ENCODE data around the gene SMOC2. TPM values are rescaled to one million over a fixed set of nuclear protein-coding genes. Genes with fewer than 3 reads are reported as not detected.

The SMOC2 gene
- total RNA-seq, 1 experiment from 2014 or later, result 0.42 TPM

- Histone ChIP-seq H3K4me2 (ENCODE audit: low read length) (no peak overlapping the region), H3K27ac (ENCODE audit: low read depth, low read length) (no peak overlapping the region), H3K9me3 (ENCODE audit: control insufficient read depth in 1 of 2, insufficient read depth in 1 of 2, low read depth in 1 of 2, low read length in 2 of 2) (no peaks in the 10 kb centered on the region), H3K4me1 (ENCODE audit: control insufficient read depth in 1 of 2, insufficient read depth in 2 of 2, low read length in 2 of 2) (no peaks in the 10 kb centered on the region), H3K4me3 (replicated peaks in 1 of 2; ENCODE audit: low read depth in 1 of 2, low read length in 2 of 2) (no peak overlapping the region), H3K9me2 (ENCODE audit: insufficient read depth) (no peaks in the 10 kb centered on the region), H3K9ac (ENCODE audit: low read length) (no peak overlapping the region), H4K20me1 (ENCODE audit: insufficient read depth) (no peaks in the 10 kb centered on the region), H3K36me3 (ENCODE audit: control insufficient read depth in 1 of 2, insufficient read depth in 2 of 2, low read length in 2 of 2) (no peaks in the 10 kb centered on the region), H3K27me3 (ENCODE audit: insufficient read depth, low read length) (no peaks in the 10 kb centered on the region), H3K79me2 (ENCODE audit: insufficient read depth, low read length) (no peaks in the 10 kb centered on the region), H2AFZ (ENCODE audit: low read depth, low read length, poor library complexity, severe bottlenecking) (no peak overlapping the region)
- ATAC-seq (no peak), DNase-seq (ENCODE audit: low read depth, low spot score) (no peak)
- no TSS peak for BruUV-seq (replicated peaks)
- POLR2A ChIA-PET, result no interaction called here
- RAD21 ChIA-PET (ENCODE audit: low non-redundant PET in 1 of 2, low total read pairs in 2 of 2, uncharacterized antibody in 2 of 2, unreplicated experiment in 2 of 2), result no interaction called here
- TF ChIP-seq SP1 (IDR thresholded peaks at IDR 0.05; ENCODE audit: low read depth) (no peak), POLR2AphosphoS5 (IDR thresholded peaks at IDR 0.05; ENCODE audit: low read depth, low read length) (no peak), POLR2A (IDR thresholded peaks at IDR 0.05; ENCODE audit: borderline replicate concordance, extremely low read depth, insufficient read depth, insufficient read length) (no peak), FOSL1 (IDR thresholded peaks at IDR 0.05; ENCODE audit: low read depth) (no peak), RAD21 (IDR thresholded peaks at IDR 0.05; ENCODE audit: low read depth) (no peak), ZBTB33 (IDR thresholded peaks at IDR 0.05; ENCODE audit: extremely low read depth, insufficient replicate concordance, low read length) (no peak), EZH2 (IDR thresholded peaks at IDR 0.05) (no peak), SIN3A (IDR thresholded peaks at IDR 0.05; ENCODE audit: low read depth) (no peak), SRF (IDR thresholded peaks at IDR 0.05; ENCODE audit: low read depth) (no peak), JUND (IDR thresholded peaks at IDR 0.05) (no peak), ELF1 (IDR thresholded peaks at IDR 0.05; ENCODE audit: borderline replicate concordance, low read depth) (no peak), TCF7L2 (IDR thresholded peaks at IDR 0.05; ENCODE audit: borderline replicate concordance, extremely low read depth, insufficient read depth, insufficient read length) (no peak), CBX3 (IDR thresholded peaks at IDR 0.05; ENCODE audit: low read depth) (no peak), ZFX (IDR thresholded peaks at IDR 0.05) (no peak)
- intact Hi-C loops (cut with micrococcal nuclease), result no loop called here
- CTCF ChIA-PET, result no interaction called here
These were observed 109.3 kb downstream of the SMOC2 start for GRCh38 chr6:168550326-168550725.
